OCI-LY7 (cell line): Measurements from ENCODE around the gene ROBO1.

Experiments used
- EZH2phosphoT487 ChIP-seq: fragments of 200-600 bp; sonication (generic); IDR thresholded peaks from 2 replicates; pipeline ENCODE4 v1.6.1; 2018; ENCODE audit warnings: low read depth, borderline replicate concordance, mild to moderate bottlenecking, mixed run types, antibody characterized with exemption, low read length, moderate library complexity, mixed read lengths
- TF ChIP-seq, protein P1 (sequence below): fragments of 200-600 bp; sonication (generic); conservative IDR thresholded peaks from 2 replicates; pipeline ENCODE4 v1.5.1; 2014; ENCODE audit warnings: mild to moderate bottlenecking, antibody characterized with exemption, low read length, moderate library complexity, mixed read lengths

GRCh38 chr3:78565712-78566111, 1202.1 kb downstream of the ROBO1 start:
- TF ChIP-seq, protein P1, sequence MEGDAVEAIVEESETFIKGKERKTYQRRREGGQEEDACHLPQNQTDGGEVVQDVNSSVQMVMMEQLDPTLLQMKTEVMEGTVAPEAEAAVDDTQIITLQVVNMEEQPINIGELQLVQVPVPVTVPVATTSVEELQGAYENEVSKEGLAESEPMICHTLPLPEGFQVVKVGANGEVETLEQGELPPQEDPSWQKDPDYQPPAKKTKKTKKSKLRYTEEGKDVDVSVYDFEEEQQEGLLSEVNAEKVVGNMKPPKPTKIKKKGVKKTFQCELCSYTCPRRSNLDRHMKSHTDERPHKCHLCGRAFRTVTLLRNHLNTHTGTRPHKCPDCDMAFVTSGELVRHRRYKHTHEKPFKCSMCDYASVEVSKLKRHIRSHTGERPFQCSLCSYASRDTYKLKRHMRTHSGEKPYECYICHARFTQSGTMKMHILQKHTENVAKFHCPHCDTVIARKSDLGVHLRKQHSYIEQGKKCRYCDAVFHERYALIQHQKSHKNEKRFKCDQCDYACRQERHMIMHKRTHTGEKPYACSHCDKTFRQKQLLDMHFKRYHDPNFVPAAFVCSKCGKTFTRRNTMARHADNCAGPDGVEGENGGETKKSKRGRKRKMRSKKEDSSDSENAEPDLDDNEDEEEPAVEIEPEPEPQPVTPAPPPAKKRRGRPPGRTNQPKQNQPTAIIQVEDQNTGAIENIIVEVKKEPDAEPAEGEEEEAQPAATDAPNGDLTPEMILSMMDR: no peak
- no peak for TF ChIP-seq EZH2phosphoT487
